DMS114 treated with DMSO at 0.1 percent for 48 hours (cell line): Measurements from ENCODE around the gene EYA2.

ENCODE experiments used
- DNase-seq: peaks from one replicate; lab custom pipeline; 2025; ENCODE audit not compliant: unreplicated experiment; lab: John Stamatoyannopoulos, UW

Gene EYA2

DNA sequence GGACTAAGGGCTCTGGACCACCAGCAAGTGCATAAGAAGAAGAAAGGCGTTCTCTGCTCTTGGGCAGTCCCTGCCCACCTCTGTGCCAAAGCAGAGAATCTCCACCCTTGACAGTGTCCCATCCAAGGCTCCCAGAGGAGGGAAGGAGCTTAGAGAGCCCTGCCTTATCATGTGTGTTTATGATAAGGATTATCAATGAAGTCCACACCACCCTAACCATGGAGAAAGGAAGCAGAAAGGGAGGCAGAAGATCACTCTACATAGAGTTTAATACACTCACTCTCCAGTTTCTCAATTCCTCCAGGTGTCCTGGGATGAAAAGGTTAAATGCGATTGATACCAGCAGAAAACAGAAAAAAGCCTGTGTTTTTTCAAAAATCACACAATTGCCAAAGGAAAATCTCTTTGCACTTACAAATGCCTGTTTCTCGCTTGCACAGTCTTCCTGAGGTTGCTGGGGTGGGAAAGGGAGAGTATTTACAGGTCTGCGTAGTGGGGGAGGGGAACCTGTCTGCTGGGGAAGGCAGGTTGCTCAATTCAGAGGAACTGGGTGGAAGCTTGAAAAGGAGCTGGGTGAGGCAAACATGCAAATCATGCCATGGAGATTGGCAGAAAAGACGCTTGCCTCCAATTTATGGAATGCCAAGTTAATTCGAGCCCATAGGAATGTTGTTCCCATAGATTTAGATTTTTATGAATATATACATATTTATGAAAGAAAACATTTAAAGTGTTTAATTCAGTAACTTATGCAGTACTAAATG is 104.0 kb downstream of the EYA2 start:
- DNase-seq: no peak

DNA sequence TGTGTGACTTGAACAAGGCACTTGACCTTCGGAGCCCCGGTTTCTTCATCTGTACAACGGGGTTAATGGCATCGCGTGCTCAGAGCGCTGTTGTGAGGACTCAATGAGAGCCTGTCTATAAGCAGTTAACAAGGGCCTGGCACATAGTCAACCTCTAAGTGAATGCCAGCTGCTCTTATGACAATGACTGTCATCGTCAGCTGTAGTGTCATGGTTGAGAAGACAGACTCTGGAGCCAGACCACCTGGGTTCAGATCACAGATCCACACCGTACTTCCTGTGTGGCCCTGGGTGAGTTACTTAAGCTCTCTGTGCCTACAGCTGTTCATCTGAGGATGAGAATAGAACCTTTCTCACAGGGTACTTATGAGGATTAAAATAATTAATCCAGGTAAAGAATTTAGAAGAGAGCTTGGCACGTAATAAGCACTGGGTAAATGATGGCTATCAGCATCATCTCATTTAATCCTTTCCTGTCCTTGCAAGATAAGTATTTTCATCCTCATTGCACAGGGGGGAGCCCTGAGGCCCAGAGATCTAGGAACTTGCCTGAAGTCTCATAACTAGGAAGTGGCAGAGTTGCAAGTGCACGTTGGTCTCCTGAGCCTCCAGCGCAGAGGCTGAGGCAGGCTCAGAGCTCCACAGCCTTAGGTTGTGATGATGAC is 105.3 kb downstream of the EYA2 start:
- no peak for DNase-seq

DNA sequence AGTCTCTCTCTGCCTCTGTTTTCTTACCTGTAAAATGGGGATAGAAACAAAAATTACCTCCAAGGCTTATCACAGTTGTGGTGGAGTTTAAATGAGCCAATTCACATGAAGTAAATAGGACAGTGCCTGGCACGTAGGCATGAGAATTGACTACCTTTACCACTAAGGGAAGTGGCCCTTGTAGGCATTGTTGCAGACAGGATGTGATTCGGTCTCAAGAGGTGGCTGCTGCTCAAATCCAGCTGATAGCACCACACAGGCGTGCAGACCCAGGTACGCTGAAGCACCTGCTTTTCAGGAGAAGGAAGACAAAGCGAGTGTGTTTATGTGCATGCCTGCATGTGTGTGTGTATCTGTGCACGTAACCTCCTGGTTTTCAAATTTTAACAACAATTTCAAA is 108.6 kb downstream of the EYA2 start:
- DNase-seq: no peak

GRCh38 chr20:47004179-47004578 is 109.5 kb downstream of the EYA2 start:
- DNase-seq: no peak

GRCh38 chr20:47007826-47008655 is 113.4 kb downstream of the EYA2 start:
- no peak for DNase-seq

GRCh38 chr20:47008842-47009518 is 114.3 kb downstream of the EYA2 start:
- DNase-seq: no peak

DNA sequence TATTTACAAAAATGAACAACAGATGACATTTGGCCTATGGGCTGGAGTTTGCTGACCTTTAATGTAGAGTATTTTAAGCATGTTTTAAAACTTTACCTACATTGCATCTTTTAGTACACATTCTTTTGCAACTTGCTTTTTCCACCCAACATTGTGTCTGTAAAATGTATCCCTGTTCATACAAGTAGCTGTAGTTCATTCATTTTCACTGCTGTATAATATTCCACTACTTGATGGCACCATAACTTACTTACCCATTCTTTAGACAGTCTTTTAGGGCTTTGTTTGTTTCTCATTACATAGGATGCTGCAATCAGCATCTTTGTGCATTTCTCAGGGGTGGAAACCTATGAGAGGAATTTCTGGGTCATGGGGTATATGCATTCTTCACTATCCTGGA is 115.1 kb downstream of the EYA2 start:
- no peak for DNase-seq

DNA sequence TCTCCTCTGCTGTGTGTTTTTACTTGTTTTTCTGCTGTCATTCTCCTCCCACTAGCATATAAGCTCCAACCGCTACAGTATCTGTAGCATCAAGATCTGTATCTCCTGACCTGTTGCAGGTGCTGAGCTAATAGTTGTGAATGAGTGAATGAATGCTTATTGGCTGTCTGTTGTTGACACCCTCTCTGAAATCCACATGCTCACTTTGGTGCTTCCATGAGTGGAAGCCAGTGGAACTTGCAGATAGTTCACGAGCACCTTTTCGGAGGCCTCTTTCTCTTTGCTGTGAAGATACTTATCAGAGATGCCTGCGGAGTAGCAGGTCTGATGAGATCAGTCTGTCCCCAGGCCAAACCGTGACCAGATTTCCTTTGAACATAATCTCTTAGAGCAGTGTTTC is 117.3 kb downstream of the EYA2 start:
- DNase-seq: no peak

- DNase-seq: no peak
These were observed 119.0 kb downstream of the EYA2 start for GRCh38 chr20:47013606-47014005.

- no peak for DNase-seq
These were observed 121.5 kb downstream of the EYA2 start for GRCh38 chr20:47016068-47016664.

DNA sequence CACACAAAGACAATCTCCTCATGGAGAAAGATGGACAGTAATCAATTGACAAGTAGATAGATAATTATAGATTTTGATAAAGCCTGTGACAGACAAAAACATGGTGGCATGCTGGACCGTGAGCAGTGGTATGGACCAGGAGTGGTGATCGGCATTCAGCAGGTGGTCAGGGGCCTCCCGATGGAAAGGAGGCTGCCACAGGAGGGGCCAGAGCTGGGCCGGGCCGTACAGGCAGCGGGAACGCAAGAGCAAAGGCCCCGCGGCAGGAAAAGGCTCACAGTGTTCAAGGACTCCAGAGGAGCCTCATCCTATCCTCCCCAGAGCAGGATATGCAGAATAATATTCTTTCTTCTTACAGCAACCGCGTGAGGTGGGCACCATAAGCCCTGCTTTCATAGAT is 123.7 kb downstream of the EYA2 start:
- DNase-seq: no peak

DNA sequence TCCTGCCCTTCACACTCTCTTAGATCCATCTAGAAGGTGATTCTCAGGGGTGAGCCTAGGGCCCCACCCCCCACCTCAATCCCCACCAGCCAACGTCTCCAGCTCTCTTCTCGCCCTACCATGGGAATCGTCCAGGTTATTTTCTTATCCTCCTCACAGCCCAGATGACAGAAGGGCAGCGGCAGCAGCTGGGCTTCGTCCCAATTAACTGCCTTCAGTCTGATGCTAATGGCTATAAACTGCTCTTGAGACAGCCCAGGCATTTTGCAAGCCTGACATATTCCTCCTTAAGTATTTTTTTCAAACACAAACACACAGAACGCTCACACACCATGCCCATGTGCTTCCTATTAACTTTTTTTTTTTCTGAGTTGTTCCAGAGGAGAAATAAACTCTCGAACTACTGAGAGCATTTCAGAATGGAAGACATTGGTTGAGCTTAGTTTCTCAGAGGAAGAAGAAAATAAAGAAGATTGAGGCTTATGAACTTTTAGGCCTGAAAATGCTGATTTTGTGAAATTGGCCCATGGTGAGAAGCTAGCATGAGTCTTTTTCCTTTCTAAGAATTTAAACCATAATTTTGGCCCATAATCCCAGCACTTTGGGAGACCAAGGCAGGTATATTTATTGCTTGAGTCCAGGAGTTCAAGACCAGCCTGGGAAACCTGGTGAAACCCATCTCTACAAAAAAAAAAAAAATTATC is 124.6 kb downstream of the EYA2 start:
- no peak for DNase-seq

- DNase-seq: no peak
These were observed 125.6 kb downstream of the EYA2 start for GRCh38 chr20:47020231-47020630.

DNA sequence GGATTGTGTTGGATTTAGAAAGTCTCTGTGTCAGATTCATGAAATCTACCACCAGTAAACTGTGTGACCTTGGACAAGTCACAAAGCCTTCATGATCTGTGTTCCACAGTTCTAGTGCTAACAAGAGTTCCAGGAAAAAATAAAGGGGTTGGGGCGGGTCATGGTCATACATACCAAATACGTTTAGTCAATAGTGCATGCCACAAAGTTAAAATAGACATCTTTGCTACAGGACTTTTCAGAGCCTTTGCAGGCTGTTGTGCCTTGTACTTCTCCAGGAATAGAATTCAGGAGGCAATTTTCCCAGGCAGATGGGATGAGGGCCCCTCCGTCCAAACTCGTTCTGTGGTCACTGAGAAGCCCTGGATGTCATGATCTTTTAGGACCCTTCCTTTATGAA is 127.2 kb downstream of the EYA2 start:
- no peak for DNase-seq

- no peak for DNase-seq
These were observed 129.9 kb downstream of the EYA2 start for GRCh38 chr20:47024461-47024937.

- DNase-seq: no peak
These were observed 132.4 kb downstream of the EYA2 start for GRCh38 chr20:47027042-47027441.

DNA sequence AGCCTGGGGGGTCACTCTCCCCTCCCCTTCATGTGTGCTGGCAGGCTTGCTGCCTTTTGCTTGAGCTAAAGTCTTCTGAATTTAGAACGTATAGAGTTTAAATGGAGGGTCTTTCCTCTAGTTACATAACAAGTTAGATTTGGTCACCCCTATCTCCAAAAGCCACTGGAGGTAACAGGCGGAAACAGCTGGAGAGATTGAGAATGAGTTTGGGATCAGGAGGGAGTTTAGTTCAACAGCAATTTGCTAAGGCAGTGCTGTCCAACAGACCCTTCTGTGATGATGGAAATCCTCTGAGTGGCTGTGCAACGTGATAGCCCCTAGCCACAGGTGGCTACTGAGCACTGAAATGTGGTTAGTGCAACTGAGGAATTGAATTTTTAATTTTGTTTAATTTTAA is 132.8 kb downstream of the EYA2 start:
- DNase-seq: no peak

GRCh38 chr20:47028487-47028886 is 133.8 kb downstream of the EYA2 start:
- no peak for DNase-seq

- no peak for DNase-seq
These were observed 135.2 kb downstream of the EYA2 start for GRCh38 chr20:47029845-47030244.

DNA sequence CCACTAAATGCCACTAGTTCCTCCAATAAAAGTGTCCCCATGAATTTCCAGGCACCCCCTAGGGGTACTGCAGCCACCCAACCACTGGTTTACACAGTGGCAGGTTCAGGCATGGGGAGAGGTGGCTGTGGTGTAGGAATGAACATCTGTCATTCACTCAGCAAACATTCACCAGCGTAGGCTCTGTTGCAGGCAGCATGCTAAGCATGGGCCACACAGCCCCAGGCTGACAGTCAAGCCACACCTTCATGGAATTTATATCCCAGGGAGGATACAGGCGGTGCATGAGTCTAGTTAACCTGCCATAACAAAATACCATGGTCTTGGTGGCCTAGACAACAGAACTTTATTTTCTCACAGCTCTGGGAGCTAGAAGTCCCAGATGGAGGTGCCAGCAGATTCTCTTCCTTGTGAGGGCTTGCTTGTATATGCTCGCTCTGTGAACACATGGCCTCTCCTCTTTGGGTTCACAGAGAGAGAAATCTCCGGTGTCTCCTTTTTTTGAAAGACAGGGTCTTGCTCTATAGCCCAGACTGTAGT is 135.7 kb downstream of the EYA2 start:
- no peak for DNase-seq
